ENCODE measurements around the gene ARL4A.

ARL4A gene

GRCh38 chr7:12721286-12721830 lies 33.9 kb downstream of the ARL4A start:
- TF ChIP-seq CTCF (IDR thresholded peaks at IDR 0.05; ENCODE audit: insufficient read depth, missing control alignments): no peak
- no peak for FAIRE-seq

DNA sequence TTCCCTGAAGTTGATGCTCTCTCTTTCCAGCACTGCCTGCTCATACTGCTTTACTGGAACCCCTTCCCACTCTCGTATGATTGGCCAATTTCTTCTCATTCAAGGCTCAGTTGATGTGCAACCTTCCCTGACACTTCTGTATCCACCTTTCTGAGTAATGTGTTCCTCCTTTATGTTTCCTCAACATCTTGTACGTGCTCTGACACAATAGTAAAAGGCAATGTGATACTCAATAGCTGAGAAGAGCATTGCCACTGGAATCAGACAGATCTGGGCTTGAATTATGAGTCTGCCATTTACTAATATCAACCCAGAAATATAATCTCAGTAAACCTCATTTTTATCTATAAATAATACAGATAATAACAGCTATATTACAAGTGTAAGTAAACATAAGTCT lies 34.7 kb downstream of the ARL4A start:
- no peak for DNase-seq (ENCODE audit: insufficient read length, low spot score)
- no peak for TF ChIP-seq CTCF (IDR thresholded peaks at IDR 0.05; ENCODE audit: insufficient read depth, missing control alignments)
- FAIRE-seq: no peak

More at GRCh38 chr7:12721286-12721830, 33.9 kb downstream of the ARL4A start:
- DNase-seq (ENCODE audit: insufficient read length, low spot score): no peak

DNA sequence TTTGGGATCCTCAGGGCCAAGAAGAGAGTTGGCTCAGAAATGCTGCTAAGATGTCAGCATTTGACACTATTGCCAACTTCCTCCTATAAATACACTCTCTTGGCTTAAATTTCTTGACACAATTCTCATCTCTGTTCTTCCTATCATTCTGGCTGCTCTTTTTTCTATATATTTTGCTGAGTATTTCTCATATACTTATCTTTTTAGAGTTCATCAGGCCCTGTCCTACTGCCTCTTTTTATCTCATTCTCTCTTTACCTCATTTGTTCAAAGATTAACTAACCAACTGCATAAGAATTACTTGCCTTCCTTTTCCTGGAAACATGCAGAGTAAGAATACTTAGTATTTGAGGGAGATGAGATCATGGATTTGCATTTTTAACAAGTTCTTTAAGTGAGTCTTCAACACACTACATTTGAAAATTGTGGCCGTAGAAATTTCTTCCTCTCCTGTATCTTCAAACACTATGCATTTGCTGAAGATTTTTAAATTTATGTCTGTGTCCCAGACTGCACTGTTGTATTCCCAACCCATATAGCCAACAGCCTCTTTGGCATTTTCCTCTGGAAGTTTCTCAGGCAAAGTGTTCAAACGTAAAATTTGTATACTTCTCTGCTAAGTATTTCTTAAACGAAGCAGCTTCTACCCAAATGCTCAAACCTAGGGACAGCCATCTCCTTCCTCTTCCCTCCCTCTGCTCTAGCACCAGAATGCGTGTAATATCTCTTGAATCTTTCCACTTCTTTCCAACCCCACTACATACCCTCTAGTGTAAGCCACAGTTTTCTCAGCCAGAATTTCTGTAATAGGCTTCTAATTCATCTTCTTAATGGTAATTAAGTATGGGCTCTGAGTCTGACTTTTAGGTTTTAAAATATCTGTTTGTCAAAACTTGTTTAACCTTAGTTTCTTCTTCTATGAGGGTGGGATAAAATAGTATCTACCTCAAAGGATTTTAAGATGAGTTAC lies 35.5 kb downstream of the ARL4A start:
- no peak for TF ChIP-seq CTCF (IDR thresholded peaks at IDR 0.05; ENCODE audit: insufficient read depth, missing control alignments)
- DNase-seq (ENCODE audit: insufficient read length, low spot score) (no peak), FAIRE-seq (no peak)

DNA sequence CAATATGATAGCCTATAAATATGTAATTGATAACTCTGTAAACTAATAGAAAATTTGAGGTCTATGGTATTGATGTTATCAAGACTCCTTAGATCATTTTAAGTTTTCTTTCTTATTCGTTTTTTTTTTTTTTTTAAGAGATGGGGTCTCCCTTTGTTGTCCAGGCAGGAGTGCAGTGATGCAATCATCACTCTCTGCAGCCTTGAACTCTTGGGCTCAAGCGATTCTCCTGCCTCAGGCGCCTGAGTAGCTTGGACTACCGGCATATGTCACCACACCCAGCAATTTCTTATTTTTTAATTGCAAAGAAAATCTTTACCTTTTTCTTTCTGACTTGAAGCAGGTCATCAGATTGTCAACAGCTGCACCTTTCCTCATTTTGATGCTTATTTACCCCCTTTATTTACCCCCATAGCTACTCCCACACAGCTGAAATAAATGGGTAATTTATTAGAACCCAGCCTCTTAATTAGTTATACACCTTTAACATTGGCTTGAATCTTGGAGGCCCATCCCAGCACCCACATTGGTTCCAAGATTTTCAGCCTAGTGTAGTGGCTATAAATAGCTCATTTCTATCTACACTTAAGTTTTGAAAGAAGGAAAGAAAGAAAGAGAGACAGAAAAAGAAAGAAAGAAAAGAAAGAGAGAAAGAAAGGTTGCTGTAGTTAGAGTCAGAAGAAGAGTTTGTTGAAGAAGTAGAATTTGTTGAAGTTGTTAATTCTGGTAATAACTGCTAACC lies 38.3 kb downstream of the ARL4A start:
- FAIRE-seq (no peak), DNase-seq (ENCODE audit: insufficient read length, low spot score) (no peak)
- TF ChIP-seq CTCF (IDR thresholded peaks at IDR 0.05; ENCODE audit: insufficient read depth, missing control alignments): no peak

- DNase-seq (ENCODE audit: insufficient read length, low spot score): no peak
- TF ChIP-seq CTCF (IDR thresholded peaks at IDR 0.05; ENCODE audit: insufficient read depth, missing control alignments): no peak
- no peak for FAIRE-seq
These were observed 39.5 kb downstream of the ARL4A start for GRCh38 chr7:12726908-12727307.

- FAIRE-seq: no peak
- TF ChIP-seq CTCF (IDR thresholded peaks at IDR 0.05; ENCODE audit: insufficient read depth, missing control alignments): no peak
- DNase-seq (ENCODE audit: insufficient read length, low spot score): no peak
These were observed 40.2 kb downstream of the ARL4A start for GRCh38 chr7:12727455-12728191.
